Epidermal melanocyte (primary cell): ENCODE data around the gene SLC25A20.
"Not testable (repeated sequence)": the region's sequence is repeated elsewhere in the genome, so short reads cannot be mapped to it uniquely, and the experiment has no call there.

ENCODE experiments used
- DNase-seq: peaks from one replicate; pipeline ENCODE4 v3.0.0; 2011; ENCODE audit warnings: low spot score; ENCODE audit not compliant: insufficient read length

Gene SLC25A20

GRCh38 chr3:48847504-48848423, 50.9 kb downstream of the SLC25A20 start, which contains the start of gene PRKAR2A:
Gene PRKAR2A, minus strand, starts transcription at chr3:48847874. Its CDS starts 278 bp downstream, at chr3:48847596.
- DNase-seq, result peak; percentile 94

GRCh38 chr3:48847053-48847503, 51.6 kb downstream of the SLC25A20 start:
- DNase-seq, result peak; percentile 42

GRCh38 chr3:48845170-48845569, 53.5 kb downstream of the SLC25A20 start:
- no peak for DNase-seq

- no peak for DNase-seq
Observed at GRCh38 chr3:48837163-48837562, 61.5 kb downstream of the SLC25A20 start.

- no peak for DNase-seq
Observed at GRCh38 chr3:48835650-48836366, 62.9 kb downstream of the SLC25A20 start.

GRCh38 chr3:48832684-48833083, 66.0 kb downstream of the SLC25A20 start:
- DNase-seq, result no peak

GRCh38 chr3:48830715-48831114, 68.0 kb downstream of the SLC25A20 start:
- DNase-seq, result no peak

GRCh38 chr3:48829525-48829924, 69.2 kb downstream of the SLC25A20 start:
- not testable (repeated sequence) for DNase-seq

GRCh38 chr3:48827874-48828273, 70.8 kb downstream of the SLC25A20 start:
- not testable (repeated sequence) for DNase-seq

- DNase-seq, result no peak
Observed at GRCh38 chr3:48826451-48826850, 72.2 kb downstream of the SLC25A20 start.

GRCh38 chr3:48820612-48821324, 77.9 kb downstream of the SLC25A20 start:
- peak; percentile 29 for DNase-seq

GRCh38 chr3:48819234-48820221, 79.2 kb downstream of the SLC25A20 start:
- DNase-seq, result no peak

GRCh38 chr3:48811524-48811923, 87.2 kb downstream of the SLC25A20 start:
- no peak for DNase-seq
